ENCODE data around the gene ENGASE.

ENGASE gene

DNA sequence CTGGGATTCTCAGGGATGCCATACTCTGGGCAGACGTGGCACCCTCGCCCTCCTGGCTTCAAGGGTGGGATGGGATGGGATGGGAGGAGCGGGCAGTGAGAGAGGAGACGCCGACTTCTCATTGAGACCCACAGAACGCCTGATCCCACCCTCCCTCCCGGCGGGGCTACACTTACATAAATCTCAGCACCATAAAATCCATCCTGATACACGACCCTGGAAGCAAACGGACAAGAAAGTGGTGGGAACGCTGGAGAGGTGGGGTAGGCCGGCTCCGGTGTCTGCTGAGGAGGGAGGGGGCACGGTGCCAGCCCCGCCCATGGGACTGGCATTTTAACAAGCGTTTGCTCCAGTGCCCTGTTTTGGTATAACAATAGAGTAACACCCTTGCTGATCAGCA is 21.9 kb downstream of the ENGASE start:
- no peak for DNase-seq

- no peak for DNase-seq
Observed at GRCh38 chr17:79097226-79098055, 22.8 kb downstream of the ENGASE start.

DNA sequence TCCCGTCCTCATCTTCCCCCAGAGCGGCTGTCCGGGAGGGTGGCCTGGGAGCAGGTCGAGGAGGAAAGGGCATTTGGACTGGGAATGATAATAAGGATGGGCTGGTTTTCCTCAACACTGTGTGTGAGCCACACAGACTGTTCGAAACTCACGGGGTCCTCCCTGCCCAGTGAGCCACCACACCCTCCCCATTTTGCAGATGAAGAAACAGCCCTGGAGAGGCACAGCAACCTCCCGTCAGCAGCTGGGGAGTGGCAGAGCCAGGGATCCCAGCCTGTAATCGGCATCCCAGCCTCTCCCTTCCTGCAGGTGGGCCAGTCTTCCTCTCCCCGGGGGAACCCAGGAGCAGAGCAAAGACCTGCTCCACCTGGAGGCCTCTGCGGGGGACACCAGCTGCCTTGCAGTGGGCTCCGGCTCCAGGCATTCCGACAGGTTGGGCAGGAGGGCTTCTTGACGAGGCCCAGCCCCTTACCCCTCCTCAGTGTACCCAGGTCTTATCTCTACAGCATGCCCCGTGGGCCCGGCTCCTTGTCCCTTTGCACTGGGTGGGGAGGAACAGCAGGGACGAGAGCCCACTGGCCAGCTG is 23.8 kb downstream of the ENGASE start:
- DNase-seq: no peak

- no peak for DNase-seq
Observed at GRCh38 chr17:79100405-79100804, 25.8 kb downstream of the ENGASE start.

- no peak for DNase-seq
Observed at GRCh38 chr17:79101111-79101673, 26.6 kb downstream of the ENGASE start.

DNA sequence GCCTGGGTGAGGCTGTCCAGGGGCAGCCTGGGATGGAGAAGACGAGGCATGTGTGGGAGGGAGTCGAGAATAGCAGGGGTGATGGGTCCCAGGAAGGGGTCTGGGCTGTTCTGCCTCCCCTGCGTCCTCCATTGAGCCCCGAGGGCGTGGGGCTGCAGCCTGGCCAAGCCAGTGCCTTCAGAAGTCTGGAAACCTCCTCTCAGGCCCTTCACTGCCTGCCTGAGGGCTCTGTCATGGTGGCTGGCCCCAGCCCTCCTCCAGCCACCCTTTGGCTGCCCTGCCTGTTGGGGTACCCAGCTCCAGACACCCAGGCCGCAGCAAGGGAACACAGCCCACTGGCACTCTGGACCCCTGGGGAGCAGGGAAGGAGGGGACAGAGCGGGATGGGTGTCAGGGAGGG is 27.6 kb downstream of the ENGASE start:
- DNase-seq: no peak

GRCh38 chr17:79104898-79105600 is 30.4 kb downstream of the ENGASE start:
- DNase-seq: no peak

DNA sequence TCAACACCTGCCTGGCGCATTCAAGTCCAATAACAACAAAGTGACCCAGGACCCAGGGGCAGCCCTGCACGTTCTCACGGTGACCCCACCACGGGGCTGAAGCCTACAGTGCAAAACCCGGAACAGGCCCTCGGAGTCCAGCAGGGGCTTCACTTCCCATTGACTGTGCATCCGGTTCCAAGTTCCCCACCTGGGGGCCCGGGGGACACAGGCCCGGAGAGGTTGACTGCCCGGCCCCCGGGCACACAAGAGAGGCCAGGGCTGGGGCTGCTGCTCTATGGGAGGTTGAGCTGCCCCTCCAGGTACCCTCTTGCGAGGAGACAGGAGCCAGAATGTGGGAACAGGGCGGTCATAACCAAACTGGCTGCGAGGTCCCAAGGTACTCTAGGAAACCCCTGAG is 31.3 kb downstream of the ENGASE start:
- DNase-seq: no peak

DNA sequence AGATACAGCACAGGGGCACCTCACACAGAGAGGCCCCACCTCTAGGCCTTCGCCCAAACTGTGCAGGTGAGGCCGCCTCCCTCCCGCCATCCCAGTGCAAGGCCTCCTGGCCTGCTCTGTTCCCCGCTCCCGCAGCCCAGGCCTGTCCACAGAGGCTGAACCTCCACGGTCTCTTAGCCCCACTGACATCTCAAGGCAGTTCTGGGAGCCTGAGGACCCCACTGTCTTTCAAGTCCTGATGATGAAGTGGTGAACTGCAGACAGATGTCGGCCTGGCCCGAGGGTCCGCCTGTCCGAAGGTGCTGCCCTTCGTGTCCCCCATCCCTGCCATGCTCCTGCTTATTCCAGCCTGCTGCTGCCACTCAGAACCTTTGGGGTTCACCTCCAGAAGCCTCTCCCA is 32.3 kb downstream of the ENGASE start:
- no peak for DNase-seq

DNA sequence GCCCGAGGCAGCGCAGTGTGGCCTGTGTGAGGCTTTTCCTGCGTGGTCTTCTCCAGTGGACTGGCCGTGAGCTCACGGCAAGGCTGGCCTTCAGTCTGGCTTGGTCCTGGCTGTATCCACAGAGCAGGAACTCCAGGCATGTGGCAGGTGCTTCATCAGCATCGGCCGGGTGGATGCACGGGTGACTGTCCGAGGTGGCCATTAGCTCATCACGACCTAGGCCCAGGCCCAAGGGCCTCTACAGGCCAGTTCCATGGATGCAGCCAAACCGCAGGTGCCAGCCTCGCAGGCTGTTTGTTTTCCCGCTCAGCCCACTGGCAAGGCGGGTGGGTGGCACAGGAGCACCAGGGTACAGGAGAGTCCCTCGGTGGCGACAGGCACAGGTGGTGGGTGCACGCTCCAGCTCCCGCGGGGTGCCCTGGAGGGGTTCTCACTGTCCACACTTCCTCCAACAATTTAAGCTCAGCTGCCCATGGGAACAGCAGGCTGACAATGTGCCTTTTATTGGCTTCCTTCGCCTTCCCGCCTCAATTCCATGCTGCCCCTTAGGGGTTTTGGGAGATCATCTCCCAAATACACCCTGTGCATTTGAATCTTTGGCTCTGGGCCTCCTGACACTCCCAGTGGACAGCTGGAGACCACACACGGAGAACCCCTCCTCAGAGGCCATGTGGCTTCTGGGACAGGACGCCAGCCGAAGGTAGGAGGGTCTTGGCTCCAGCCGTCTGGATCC is 33.0 kb downstream of the ENGASE start:
- no peak for DNase-seq

GRCh38 chr17:79108232-79108850 is 33.7 kb downstream of the ENGASE start:
- DNase-seq: no peak

DNA sequence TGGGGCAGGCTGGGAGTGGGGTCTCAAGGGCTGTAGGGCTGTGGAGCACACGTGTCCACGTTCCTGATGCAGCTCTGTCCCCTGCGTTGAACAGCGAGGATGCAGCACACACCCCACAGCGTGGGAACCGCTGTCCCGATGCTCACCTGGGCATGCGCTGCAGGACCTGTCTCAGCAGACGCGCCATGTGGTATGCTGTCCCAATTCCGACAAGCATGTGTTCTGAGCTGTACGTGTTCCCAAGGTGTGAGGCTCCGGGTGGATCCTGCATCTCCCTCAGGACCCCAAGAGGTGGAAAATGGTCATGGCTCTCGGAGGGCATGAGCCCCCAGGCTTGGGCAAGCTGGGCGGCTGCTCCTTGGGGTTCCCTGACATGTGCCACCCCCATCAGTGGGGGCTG is 34.2 kb downstream of the ENGASE start:
- no peak for DNase-seq

DNA sequence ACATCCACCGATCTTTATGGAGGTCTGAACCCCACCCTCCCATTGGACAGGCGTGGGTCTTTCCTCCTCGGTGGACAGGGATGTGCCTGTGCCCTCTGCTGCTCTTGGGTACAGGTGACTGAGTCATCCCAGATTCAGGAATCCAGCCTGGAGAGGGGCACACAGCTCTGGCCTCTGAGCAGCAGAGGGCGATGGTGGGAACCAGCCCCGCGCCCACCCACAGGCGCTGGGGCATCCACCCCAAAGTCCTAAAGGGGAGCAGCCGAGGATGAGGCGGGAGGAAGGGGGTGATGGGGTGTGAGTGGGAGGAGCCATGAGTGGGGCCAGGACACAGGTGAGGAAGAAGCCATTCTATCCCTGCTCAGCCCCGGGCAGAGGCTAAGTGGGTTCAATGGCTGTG is 35.0 kb downstream of the ENGASE start:
- DNase-seq: no peak

DNA sequence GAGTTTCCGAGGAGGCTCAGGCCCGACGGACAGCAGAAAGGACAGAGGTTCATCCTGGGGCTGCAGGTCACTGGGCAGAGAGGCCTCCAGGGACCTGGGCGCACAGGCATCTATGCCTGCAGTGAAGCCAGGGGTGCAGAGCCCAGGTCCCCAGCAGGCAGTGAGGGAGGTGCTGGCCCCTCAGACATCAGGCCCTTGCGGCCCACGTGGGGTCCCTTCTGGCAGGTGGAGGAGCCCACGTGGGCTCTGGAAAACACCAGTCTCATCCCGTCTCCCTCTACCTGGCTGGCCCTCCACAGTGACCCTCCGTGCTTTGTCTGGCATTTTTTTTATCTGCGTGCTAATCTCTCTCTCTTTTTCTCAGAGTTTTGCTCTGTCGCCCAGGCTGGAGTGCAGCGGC is 36.5 kb downstream of the ENGASE start:
- no peak for DNase-seq

GRCh38 chr17:79112471-79112870 is 37.8 kb downstream of the ENGASE start:
- DNase-seq: no peak

DNA sequence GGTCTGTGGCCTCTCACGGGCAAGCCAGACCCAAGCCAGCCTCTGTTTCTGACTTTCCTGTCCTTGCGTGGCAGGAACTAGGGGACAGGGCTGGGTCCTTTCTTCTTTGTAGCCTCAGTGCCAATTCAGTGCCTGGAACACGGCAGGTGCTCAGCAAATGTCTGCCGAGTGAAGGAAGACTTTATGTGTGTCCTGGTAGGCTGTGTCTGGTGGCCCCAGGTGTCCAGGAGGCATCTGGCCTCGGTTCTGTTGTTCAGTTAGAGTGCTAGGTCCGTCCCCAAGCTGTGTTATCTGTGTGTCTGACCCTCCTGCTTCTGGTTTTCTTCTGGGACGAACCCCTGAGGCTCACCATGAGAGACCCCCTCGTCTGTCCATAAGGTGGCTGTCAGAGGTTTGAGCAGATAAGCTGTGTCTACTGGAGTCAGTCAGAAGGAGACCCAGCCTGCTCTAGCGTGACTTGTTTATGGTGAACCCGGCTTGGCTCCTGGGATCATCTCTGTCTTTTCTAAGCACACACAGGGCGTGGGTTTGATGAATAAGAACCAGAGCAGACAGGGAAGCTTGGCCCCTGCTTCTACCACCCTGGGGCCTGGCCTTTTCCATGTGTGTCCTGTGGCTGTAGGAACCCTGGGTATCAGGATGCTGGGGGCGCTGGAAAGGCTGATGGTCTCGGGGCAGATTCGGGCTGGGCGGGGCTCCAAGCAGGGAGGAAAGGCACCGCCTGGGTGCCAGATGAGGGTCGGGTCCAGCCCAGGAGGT is 39.3 kb downstream of the ENGASE start:
- DNase-seq: no peak

DNA sequence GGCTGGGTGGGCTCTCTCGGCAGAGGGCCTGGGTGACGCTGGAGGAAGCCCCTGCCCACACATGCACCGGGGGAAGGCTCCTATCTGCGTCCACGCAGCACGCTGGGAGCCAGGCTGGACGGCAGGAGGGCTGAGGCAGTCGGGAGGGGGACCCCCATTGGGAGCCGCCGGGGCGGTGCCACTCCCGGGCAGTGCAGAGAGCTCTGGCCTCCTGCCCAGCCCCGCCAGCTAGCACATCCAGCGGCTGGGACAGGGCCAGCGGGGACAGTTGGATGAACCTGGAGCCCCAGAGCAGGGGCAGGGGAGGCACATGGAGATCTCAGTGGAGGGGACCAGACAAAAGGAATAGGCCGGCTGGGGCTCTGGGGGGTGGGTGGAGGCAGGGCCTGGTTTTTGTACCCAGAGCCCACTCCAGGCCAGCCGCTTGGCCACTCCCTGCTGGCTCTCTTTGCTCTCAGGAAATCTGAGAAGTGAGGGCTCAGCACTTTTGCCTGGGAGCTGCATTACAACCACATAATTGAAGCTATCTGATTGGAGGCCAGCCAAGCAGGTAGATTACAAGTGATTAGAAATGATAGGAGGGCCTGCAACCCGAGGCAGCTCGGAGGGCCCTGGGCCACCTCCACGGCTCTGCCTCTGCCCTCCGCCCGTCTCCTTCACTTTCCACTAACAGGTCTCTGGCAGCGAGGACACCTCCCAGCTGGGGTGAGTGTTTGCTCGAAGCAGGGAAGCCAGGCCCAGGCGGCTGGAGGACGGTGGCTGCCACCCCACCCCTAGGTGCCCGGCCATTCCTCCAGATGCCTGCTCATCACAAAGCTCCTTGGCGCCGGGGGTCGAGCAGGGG is 40.1 kb downstream of the ENGASE start:
- no peak for DNase-seq

- no peak for DNase-seq
Observed at GRCh38 chr17:79115487-79115886, 40.9 kb downstream of the ENGASE start.

- DNase-seq: no peak
Observed at GRCh38 chr17:79116575-79117368, 42.1 kb downstream of the ENGASE start.

DNA sequence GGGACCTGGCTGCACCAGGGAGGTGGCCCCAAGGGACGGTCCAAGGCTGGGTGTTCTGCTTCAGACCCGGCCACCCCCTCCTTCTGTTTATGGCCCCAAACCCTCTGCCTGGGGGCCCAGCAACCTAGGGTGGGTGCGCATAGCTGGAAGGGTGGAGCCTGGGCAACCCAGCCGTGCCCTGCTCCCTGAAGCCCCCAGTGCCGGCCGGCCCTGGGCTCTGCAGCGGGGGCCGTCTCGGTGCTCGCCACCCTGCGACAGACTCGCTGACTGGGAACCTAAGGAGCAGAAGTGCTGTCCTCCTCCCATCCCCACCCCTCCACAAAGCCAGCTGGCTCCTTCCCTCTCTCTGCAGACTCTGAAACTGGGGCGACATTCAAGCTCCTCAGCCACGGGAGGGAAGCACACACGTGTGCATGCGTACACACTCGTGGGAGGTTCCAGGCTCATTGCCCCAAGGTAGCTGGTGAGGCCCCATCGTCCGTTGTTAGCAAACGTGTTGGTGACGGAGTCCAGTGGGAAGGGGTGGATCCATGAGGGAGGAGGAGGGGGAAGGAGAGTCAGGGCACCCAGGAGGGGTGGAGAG is 43.4 kb downstream of the ENGASE start:
- DNase-seq: no peak

All from T1000 (cell line).